HG02610 (cell line): ENCODE measurements around the gene OGN.
"Not testable (repeated sequence)": the region's sequence is repeated elsewhere in the genome, so short reads cannot be mapped to it uniquely, and the experiment has no call there.

ENCODE experiments used
- ATAC-seq: cut with Tn5 transposase; IDR thresholded peaks from one replicate; pipeline ENCODE4 v1.9.1; 2021; ENCODE audit warnings: mild to moderate bottlenecking, moderate library complexity; ENCODE audit not compliant: unreplicated experiment

OGN gene, protein sequence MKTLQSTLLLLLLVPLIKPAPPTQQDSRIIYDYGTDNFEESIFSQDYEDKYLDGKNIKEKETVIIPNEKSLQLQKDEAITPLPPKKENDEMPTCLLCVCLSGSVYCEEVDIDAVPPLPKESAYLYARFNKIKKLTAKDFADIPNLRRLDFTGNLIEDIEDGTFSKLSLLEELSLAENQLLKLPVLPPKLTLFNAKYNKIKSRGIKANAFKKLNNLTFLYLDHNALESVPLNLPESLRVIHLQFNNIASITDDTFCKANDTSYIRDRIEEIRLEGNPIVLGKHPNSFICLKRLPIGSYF

DNA sequence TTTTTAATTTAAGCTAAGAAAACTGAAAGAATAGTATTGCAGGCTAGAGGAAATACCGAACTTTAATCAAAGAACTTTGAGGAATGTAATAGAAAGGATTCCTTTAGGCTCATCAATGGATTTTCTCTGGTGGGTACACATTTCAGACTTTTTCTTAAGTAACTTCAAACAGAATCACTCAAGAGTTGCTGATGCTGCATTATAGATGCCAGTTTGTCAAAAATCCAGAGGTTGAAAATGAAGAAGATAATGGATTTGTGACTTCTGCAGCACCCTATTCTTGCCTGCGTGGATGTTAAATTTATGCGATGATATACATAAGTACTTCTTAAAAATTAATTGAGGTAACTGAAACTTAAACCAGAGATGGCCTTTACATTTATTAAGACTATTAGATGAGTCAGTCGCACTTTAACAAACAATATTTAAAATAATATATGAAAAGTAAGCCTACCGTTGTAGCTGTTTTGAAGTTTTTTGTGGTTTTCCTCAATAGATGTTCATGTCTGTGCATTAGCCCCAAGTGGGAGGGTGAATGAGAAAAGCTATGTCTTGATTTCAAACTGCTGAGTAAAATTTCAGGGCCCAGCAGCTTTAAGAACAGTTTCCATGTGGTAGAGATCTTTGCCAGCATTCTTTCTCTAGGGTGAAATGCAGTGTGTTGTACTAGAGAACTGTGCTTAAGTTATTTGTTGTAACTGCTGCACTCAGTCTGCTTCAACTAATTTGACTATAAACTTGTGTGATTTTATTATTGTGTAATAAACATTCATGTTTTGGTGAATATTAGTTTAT, at the start of gene OGN:
Gene OGN, minus strand, starts transcription at position 537 of the 795 bp plus-strand sequence. CDS start 1,171 bp downstream, outside the sequence.
- ATAC-seq: no peak

DNA sequence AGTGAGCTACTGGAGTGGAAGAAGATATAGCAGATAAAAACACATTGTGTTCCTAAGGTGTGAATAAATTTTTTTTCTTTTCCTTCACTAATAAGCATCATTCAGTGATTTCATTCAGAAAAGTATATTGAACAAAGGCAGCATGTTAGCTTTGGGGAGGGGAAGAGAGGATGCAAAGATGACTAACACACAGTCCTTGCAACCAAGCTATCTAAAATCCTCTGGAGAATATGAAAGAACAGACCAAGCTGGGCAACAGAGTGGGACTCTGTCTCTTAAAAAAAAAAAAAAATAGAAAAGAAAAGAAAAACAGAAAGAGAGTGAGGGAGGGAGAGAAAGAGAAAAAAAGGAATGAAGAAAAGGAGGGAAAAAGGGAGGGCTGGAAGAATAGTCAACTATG, 42.2 kb upstream of the OGN start:
- ATAC-seq: no peak

DNA sequence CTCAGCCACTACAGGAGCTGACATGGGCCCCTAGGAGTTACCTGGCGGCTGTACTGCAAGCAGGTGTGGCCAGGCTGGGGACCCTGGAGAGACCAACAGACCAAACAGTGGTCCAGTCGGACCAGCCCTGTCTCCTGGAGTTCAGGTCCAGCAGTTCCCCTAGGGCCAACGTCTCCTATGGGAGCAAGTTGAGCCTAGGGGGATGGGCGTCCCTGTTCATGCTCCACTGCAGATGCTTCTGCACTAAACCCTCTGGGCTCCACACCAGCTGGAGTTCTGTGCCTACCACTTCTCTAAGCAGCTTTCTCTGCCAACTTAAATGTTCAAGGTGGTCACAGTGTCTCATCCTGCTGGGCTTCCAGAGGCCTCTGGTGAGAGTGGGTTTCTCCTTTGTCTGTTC, 40.5 kb upstream of the OGN start:
- no peak for ATAC-seq

DNA sequence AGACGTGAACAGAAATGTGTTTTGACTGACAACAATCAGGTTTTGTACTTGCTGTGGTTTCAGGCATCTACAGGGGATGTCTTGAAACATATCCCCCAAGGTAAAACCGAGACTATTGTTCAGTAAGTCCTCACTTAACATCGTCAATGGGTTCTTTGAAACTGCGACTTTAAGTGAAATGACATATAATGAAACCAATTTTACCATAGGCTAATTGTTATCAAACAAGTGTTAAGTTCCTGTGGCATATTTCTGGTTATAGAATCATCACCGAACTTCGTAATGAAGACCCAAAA, 36.3 kb upstream of the OGN start:
- ATAC-seq: peak; percentile 77

DNA sequence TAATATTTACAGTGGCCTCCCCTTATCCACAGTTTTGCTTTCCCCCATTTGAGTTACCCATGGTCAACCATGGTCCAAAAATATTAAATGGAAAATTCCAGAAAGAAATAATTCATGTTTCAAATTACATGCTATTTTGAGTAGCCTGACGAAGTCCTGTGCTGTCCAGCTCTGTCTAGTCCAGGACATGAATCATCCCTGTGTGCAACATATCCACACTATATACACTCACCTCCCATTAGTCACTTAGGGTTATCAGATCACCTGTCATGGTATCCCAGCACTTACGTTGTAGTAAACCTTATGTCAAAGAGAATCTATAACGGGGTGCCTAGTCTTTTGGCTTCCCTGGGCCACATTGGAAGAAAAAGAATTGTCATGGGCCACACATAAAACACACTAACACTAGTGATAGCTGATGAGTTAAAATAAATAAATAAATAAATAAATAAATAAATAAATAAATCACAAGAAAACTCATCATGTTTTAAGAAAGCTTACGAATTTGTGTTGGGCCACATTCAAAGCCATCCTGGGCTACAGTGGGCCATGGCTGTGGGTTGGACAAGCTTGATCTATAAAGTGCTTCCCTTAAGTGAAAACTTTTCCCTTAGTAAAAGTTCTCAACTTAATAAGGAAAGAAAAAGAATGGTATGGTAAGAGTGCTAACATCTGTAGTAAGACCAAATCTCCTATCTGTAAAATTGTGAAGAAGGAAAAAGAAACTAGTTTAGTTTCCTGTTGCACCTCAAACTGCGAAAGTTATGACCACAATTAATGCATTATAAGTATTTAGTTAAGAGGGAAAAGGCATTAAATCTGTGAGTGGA, 35.8 kb upstream of the OGN start:
- no peak for ATAC-seq

DNA sequence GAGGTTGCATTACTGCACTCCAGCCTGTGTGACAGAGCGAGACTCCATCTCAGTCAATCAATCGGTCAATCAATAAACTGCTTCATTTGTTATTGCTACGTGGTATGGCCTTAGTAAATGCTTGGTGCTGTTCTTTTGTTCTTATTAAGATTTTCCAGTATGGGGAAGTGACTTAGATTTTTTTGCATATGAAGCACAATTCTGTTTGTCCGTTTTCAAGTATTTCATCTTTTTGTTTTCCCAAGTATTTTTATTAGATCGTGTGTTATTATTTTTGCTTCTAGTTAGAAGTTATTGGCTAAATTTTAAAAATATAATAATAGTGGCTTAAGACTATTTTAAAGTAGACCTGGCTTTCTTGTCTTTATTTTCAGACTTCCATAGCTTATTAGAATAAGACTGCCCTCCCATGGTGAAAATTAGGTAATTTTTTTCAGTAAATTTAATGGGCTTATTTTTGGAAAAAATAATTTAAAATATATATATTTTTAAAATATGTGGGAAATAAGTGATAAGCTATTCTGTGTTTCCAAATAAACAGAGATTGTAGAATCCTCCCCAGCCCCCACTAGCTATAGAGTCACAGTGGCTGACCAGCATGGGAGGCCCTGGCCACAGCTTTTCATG, 34.6 kb upstream of the OGN start:
- ATAC-seq: no peak

DNA sequence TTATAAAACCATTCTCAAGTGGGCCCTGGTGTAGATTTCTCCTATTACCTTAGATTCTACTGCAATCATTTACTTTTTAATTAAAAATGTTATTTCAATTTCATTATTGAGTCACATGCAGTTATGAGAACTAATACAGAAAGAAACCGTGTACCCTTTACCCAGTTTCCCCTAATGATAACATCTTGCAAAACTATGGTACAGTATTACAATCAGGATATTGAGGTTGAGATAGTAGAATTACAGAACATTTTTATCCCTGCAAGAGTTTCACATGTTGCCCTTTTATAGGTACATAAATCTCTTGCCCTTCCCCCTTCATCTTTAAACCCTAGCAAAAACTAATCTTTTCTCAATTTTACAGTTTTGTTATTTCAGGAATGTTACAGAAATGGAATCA, 30.9 kb upstream of the OGN start:
- no peak for ATAC-seq

DNA sequence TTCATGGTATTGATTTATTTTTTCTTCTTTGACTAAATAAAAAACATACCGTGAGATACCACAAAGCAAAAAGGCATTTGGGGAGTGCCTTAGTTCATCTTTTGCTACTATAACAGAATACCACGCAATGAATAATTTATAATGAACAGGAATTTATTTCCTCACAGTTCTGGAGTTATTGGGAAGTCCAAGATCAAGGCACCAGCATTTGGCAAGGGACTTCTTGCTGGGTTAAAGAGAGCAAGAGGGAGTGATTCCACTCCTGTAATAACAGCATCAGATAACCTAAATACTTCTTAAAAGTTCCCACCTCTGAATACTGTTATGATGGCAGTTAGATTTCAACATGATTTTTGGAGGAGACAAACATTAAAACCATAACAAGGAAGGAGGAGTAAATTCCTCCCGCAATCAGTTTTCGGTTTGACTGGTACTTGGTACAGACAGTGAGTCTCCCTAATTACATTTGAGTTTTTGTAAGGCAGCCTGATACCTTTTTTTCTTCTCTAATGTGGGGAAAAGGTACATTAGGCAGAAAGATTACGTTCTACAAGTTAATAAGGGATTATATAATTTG, 28.7 kb upstream of the OGN start:
- ATAC-seq: no peak

DNA sequence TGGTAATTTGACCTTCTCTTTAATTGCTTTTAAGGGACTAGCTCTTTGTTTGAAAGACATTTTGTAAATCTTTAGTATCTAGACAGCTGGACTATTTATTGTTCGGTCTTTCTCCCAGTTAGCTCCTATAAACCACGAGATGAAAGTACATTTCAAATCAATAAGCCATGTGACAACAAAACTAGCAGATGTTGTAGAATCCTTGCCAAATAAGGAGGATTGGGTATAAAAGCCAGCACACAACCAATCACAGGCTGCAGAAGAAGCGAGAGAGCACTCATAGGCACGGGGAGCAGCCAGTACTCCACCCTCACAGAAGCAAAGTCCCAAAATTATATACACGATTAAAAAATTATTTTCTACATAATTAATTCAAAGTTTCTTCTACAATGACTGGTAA, 28.0 kb upstream of the OGN start:
- no peak for ATAC-seq

DNA sequence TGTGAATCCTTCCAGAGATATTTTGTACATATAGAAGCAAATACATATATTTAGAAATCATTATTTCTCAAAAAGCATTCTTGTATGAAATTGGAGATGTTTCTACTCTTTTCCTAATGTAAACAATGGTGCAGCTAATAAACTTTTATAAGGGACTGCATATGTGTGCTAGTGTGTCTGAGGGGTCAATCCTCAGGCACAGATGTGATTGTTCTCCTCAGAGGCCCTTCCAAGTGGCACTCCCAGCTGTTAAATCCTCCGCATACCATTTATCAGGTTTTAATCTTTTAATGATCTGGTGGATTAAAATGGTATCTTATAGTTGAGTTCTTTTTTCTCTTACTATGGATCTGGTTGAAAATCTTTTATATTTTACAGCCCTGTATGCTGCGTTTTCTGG, 25.5 kb upstream of the OGN start:
- no peak for ATAC-seq

DNA sequence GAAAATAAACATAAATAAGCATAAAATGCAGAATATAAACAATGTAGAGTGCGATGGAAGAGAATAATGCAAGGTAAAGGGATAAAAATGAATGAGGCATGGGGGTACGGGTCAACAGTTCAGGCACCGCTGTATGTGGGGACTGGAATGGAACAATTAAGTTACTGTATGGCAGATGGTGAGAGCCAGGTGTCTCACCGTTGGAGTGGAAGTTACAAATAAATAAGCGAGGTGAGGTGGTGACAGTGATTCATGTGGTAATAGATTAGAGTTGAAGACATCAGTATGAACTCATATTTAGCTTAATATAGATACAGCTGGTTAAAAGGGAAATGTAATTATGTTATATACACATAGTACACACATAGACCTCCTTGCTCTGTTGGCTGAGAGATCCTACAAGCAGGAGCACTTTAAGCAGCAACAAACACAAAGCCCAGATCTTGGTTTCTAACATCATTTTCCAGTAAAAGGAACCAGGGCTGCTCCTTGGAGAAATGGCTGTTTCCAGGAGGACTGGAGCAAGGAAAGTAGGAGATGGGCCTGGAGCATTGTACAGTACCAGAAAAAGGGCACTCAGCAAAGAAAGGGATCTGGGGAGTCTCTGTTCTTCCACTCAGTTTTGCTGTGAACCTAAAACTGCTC, 22.2 kb upstream of the OGN start:
- ATAC-seq: no peak

DNA sequence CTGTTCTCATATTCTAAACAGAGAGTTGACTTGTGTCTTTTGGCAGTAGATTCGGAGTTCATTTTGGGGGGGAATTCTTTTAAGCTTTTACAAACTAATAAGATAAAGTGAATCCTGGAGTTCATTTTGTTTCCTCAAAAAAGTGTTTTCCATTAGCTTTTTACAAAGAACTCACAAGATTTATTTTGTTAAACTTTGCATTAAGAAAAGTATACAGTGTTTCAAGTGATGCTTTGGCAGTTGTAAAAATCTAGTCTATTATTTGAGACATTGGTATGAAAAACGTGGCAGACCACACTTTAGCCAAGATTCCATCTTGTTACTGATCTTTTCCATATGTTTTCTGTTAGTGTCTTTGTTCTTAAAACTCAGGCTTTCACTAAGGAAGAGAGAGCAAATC, 21.1 kb upstream of the OGN start:
- no peak for ATAC-seq

DNA sequence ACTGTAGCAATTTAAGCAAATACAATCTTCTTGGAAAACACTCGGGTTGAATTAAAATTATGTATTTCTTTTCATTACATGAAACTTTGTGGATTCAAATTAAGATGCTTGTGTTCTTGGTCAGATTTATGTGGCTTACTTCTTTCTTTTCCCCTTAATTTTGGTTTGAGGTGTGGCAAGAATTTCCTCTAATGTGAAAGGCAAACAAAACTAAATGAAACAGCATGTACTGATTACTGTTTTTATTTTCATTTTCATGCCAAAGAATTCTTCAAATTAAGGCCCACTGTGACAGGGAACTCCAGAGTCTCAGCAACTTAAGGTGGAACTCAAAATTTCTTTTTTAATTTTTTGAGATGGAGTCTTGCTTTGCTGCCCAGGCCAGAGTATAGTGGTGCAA, 20.0 kb upstream of the OGN start, which contains the start of gene OMD:
Gene OMD, minus strand, starts transcription at position 132 of the 400 bp plus-strand sequence. CDS start 6,913 bp downstream, outside the sequence.
- no peak for ATAC-seq

DNA sequence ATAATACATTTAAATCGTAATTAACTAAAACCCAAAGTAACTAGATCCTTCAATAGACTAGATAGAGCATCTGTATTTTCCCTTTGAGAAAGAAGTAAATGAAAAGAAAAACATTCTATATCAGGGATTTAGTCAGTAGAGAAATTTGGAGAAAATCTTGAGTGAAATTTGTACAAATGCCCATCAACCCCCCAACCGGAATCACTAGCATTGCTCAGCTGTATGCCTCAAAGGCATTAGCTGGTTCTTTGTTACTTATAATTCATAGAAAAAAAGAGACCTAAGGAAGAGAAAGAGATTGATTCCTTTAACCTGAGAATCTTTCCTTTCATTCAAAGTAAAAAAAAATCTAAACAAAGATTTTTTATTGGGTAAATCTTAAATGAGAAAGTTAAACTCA, 19.2 kb upstream of the OGN start:
- no peak for ATAC-seq

DNA sequence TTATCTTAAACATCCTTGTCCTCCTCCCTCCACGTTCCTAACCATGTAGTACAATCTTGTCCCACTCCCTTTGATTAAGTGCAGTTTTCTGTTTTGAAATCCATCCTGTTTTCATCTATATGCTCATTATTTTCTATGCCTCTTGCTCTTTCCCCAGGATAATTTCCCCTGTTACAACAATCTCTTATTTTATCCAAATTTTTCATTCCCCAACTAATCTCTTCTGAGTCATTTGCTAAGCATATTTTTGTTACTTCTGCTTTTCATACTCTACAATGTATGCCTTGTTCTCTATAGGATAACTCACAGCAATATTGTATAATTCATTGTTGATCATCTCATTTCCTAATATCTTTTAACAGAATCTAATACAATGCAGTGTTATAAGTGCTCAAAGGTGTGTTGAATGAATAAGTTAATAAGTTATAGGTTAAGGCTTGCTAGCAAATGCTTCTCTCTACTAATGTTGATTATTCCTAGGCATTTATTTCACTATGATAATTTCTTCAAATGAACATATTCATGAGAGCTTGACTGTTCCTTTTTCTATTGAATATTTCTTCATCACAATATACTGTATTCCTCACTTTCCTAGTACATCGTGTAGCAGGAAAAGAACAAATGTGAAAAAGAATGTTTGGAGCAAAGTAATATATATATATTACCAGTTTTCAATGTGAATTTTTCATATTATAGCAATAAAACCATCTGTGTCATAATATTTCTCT, 18.4 kb upstream of the OGN start:
- ATAC-seq: no peak

DNA sequence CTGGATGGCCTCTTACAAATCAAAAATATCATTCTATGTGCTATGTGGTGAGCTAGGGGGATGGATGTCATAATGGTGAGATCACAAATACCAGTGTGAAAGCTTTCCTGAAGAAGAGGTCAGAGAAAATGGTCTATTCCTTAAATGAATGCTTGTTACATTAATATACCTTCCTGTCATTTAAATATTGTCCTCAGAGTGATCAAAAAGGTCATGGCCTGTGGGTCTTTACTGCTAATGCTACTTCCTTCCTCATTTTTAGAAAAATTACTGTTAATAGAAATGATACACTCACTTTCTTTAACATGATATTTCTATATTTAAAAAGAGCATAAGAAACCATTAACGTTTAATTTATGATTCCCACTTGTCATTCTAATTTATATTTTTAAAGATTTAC, 10.2 kb upstream of the OGN start:
- no peak for ATAC-seq

DNA sequence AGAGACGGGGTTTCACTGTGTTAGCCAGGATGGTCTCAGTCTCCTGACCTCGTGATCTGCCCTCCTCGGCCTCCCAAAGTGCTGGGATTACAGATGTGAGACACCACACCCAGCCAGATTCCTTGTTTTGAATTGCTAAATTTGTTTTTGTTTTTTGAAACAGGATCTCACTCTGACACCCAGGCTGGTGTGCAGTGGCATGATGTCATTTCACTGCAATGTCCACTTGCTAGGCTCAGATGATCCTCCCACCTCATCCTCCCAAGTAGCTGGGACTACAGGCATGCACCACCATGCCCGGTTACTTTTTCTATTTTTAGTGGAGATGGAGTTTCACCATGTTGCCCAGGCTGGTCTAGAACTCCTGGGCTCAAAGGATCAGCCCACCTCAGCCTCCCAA, 6.8 kb upstream of the OGN start:
- ATAC-seq: not testable (repeated sequence)

DNA sequence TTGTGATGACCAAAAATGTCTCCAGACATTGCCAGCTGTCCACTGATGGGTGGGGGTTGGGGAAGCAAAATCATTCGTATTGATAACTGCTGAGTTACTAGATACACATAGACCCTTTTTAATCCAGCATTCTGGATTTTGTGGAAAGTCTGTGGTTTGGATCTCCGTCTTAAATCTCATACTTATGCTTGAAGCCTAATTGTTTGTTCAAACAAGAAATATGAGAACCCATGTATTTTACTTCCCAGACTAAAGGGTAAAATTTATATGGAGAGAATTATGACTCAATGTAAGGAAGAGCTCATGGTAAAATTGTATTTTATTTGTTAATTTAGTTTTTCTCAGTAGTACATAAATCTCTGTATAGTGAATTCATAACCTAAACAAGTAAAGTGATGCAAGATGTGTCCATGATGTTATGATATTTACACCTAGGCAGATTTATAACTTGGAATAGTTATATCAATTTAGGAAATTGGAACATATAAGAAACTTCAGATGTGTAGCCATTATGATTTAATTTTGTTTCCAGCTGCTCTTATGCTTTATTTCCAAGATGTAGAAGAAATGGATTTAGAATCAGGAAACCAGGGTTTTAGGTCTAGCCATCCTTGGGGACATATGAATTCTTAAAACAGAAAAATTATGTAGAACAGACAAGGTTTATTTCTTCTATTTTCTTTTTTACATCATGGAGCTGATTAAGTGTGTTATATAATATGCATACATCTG, 4.5 kb upstream of the OGN start:
- no peak for ATAC-seq

DNA sequence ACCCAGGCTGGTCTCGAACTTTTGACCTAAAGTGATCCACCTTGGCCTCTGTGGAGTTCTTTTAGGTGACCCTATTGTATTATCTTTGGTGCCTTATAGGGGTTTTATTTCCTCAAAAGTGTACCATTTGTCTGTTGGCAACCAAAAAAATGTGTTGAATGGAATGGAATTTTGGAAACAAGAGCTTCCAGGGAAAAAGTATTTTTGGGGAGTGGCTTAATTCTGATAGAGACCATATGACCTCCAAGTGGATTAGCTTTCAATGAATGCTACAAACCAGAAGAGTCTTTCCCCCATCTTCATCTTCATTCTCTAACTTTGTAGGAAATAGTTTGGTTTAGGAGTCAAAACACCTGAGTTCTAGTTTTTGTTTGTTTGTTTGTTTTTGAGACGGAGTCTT, 3.4 kb upstream of the OGN start:
- no peak for ATAC-seq
